Measurements from ENCODE around the gene SNRNP200.
"Not testable (repeated sequence)": the region's sequence is repeated elsewhere in the genome, so short reads cannot be mapped to it uniquely, and the experiment has no call there.

The SNRNP200 gene

DNA sequence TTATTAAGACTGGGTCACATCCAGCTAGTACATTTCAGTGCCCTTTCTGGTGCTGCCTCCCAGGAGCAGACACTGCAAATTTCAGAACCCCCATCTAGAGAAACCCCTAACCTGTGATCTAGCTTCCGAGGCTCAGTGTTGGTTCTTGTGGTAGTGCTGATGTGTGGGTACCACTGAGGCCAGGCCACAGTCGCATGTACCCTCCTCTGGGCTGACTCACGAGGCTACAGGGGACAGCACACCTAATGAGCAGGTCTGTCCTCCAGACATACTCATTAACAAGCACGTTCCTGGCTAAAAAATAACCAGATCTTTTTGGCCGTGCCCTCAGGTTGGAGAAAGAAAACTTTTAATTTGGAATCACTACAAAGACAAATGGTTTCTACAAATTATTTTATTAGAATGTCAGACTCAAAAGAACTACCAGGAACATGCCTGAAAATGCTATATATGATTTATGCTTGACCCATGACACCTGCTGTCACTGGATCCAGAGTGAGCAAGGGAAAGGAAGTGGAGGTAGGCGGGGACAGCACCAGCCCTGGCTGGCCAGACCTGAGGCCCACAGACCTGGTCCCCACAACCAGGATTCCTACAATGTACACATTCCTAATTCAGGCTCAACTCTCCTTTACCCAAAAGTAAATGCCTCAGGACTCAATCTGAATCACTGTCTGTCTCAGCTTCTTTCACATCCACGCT is 30.8 kb downstream of the SNRNP200 start:
- DNase-seq (ENCODE audit: low read depth), result no peak

DNA sequence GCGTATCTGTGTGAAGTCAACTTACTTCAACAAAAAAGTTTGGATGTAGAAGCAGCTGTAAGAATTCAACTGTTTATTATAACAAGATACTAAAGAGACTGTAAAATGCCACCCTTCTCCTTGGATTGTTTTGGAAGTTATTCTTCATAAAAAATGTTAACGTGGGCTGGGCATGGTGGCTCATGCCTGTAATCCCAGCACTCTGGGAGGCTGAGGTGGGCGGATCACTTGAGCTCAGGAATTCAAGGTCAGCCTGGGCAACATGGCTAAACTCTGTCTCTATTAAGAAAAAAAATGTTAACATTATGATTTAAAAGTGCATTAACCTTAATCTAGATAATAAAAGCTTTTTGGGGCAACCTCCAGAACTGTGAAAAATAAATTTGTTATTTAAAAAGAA is 31.6 kb downstream of the SNRNP200 start:
- no peak for DNase-seq (ENCODE audit: low read depth)

DNA sequence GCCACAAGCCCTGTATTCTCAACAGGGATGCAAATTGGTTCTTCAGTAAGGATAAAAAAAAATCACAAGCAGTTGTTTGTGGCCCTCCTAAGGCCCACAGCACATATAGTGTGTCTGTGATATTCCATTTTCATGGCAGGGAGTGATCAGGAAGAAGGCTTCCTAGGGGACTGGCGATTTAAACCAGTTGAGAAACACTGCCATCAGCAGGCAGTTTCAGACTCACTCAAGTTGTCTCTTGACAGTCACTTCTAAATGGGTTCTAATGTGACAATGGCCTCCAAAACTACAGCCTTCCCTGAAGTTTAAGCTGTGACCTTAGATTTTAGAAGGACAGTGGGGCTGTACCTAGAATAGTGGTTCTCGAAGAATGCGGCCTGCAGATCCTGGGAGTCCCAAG is 33.4 kb downstream of the SNRNP200 start:
- DNase-seq (ENCODE audit: low read depth), result no peak

DNA sequence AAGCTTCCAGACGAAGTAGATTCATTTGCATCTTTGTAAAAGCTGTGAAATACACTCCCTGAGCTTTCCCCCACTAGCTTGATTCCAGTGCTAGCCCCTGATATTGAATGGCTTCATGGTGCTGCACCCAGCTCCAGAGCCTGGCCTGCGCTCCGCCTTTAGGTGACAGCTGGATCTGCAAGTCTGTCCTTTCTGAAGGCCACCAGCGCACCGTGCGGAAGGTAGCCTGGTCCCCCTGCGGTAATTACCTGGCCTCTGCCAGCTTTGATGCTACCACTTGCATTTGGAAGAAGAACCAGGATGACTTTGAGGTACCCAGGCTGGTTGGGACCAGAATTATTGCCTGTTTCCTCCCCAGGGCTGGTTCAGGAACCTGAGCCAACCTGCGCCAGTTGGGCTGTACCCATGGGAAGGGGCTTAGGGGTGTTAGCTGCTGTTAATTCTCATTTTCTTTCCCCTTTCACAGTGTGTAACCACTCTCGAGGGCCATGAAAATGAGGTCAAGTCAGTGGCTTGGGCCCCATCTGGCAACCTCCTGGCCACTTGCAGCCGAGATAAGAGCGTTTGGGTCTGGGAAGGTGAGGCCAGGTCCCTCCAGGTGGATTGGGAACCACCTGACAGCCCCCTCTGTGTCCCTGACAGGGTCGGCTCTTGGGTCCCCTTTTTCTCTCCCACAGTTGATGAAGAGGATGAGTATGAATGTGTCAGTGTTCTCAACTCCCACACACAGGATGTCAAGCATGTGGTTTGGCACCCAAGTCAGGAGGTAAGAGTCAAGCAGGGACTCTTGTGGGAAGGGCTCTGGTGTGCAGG is 38.0 kb downstream of the SNRNP200 start:
- DNase-seq (ENCODE audit: low read depth), result no peak

DNA sequence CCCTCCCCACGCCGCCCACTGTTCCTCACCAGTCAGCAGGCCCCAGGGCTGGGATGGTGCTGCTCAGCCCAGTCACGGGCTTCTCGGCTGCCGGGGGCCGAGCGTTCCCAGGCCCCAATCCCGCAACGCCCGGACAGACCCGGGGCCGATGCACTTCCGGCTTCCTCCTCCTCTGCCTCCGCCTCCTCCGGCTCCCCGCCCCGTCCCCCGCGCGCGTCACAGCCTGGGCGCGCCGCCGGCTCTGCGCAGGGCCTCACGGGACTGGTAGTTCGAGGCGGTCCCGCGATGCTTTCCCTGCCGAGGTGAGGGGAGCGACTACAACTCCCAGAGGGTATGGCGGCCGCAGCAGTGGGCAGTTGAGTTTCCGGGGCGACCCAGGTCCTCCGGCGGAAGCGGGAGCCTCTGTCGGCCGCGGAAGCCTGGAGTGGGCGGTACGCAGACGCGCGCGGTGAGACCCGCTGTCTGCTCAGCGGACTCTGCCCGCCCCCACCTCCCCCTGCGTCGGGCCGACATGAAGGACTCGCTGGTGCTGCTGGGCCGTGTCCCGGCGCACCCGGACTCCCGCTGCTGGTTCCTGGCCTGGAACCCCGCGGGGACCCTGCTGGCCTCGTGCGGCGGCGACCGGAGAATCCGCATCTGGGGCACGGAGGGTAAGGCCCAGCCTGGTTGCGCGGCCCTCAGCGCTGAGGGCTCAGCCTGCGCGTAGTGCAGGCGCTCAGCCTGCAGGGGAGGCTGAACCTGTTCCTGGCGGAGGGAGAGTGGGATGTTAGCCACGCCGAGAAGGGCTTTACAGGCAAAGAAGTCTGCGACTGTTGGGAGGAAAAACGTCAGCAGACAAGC is 39.3 kb downstream of the SNRNP200 start, which contains the start of the genes CIAO1 and TMEM127:
CIAO1 (plus strand) TSS at position 386 of the 840 bp plus-strand sequence; CDS start at position 512, 126 bp downstream.
TMEM127 (minus strand) TSS at position 158 of the 840 bp plus-strand sequence. CDS start 616 bp downstream, outside the sequence.
- DNase-seq (ENCODE audit: low read depth), result peak; percentile 94

DNA sequence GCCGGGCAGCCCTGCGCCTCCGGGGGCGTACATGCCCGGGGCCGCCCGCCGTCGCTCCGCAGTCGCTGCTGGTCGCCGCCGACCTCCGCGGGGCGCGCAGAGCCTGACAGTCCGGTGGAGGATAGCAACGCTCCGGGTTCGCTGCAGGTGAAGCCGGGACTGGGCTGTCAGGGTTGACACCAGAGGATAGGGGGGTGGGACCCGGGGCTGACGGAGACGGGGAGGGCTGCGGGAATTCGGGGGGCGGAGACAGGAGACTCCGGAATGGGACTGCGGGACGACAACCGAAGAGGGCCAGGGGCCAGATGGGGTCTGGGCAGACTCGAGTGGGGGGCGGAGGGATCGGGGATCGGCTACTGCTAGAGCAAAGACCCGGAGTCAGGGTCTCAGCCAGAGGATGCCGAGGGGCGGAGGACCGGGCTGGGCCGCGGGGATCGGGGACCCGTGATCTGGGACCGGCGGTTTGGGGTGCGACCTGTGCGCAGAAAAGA is 40.0 kb downstream of the SNRNP200 start:
- no peak for DNase-seq (ENCODE audit: low read depth)

DNA sequence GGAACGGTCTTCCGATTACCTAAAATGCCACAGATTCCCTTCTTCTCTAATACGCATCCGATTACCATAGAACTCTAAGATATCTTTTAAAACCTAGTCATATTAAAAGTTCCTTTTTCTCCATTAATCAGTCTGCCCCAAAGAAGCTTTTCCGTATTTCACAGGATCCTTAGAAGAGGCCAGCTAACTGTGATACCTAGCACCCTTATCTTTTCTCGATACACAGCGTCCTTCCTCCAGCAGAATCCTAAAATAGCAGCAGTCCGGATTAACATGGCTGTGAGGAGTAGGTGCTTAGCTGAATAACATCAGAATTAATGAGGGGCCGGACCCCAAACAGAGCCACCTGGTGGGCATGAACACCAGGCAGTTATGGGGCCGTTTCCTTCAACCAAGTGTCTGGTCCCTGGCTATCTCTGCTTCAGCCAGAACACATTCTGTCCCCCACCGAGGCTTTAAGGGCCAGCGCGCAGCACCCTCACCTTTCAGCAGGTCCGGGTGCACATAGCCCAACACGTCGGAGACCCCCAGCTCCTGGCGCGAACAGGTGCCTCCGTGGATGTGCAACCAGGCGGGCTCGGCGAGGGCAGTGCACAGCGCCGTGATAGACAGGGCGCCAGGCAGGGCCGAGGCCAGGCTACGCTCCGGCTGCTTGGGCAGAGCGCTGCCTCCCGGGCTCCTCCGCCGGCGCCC is 40.5 kb downstream of the SNRNP200 start:
- DNase-seq (ENCODE audit: low read depth), result no peak

DNA sequence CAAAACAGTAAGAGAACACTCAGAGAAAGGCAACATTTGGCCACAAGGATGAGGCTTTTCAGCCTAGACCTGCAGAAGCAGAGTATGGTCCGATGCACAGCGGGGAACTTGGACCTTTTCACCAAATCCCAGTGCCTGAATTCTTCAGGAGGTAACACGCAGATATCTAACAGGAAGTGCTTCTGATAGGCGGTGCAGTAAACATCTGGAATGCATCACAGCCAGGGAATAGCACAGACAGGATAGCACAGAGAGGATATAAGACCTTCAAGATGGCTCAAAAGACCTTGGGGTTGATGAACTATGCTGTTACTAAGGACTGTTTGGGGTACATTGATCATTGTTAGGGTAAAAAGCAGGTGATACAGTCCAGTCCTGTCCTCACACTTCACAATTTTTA is 41.3 kb downstream of the SNRNP200 start:
- no peak for DNase-seq (ENCODE audit: low read depth)

DNA sequence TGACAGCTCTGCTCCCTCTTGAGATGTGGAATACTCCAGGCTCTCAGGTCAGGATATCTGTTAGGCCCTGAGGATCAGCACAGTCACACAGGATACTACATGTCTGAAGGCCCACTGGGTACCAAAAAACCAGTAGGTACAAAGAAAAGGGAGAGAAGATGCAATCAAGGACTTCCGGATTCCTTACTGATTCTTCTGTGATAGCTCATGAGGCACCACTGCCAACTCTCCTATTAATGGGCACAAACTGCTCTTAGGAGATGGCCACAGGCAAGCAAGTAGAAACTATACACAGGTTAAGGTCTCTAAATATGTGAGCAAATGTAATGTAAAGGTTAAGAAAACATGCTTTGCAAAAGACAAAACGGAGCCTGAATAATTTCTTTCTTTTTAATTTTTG is 43.0 kb downstream of the SNRNP200 start:
- no peak for DNase-seq (ENCODE audit: low read depth)

DNA sequence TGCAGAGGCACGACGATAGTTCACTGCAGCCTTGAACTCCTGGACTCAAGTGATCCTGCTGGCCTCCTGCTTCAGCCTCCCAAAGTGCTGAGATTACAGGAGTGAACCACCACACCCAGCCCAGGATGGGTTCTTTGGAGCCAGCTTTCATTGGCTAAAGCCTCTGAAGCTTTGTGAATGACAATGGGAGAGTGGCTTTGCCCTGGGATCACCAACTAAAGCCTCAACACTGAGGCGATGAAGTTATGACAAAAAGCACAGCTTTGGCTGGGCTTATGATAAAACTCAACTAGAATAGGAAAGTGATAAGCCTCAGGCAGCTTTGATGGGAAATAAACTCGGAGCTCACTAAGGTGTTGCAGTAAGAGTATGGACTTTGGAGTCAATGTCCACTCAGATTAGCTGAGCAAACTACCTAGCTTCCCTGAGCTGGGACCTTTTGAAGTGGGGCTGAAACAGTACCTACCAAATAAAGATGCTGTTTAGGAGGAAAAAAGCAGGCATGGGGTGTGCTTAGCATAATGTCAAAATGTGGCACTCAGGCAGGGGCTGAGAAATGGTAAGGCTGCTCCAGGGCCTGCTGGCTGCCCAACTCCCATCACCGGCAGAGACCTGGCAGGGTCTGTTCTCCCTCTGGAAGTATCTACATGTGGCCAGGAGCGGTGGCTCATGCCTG is 43.9 kb downstream of the SNRNP200 start:
- DNase-seq (ENCODE audit: low read depth), result no peak

DNA sequence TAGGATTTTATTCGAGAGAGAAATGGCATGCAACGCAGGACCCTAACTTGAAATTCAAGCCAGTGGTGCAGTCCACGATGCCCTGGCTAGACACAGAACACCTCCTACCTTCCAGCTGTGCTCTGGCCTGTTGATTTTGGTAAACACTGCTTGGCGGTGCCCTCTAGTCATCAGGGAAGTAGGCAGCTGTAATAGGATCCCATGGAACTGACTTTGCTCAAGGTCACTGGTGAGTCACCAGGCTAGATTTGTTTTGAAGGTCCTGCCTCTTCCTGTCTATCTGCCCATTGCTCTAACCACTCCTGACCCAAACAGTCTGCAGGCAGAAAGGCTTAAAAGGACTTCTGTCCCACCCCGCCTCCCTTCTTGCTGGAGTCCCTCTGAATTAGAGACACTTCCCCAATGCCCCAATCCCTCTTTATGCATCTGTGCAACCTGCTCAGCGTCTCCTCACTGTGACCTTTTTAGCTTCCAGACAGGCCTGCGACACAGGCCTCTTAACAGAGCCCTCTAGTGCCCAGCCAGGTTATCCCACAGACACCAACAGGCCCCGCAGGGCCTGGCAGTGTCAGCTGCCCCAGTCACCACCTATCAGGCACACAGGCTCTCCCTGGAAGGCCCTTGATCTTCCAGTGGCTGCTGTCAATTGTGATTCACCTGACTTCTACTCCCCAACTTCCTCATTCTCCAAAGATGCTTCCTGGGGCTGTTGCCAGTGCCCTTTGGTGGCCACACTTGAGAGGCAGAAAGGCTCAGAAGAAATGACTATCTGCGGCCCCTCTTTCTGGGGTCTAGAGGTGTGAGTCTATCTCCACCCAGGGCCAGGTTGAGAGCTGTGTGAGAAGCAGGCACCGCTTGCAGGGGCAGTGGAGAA is 44.7 kb downstream of the SNRNP200 start:
- DNase-seq (ENCODE audit: low read depth), result no peak

DNA sequence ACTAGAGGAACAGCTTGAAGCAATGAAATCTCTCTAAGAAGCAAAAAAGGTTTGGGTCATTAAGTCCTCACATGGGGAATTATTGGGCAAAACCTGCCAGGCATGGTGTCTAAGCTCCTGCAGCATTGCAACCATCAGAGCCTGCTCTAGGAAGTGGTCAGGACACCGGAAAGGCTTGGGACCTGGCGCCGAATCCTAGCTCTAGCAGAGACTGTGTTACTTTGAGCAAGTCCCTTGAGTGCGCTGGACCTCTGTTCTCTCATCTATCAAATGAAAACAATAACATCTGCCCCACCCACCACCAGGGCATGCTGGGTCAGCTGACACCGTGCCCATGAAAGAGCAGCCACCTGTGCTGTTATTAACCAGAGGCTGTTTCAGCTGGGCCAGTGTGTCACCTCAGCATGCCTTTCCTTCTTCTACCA is 45.8 kb downstream of the SNRNP200 start:
- DNase-seq (ENCODE audit: low read depth), result no peak

DNA sequence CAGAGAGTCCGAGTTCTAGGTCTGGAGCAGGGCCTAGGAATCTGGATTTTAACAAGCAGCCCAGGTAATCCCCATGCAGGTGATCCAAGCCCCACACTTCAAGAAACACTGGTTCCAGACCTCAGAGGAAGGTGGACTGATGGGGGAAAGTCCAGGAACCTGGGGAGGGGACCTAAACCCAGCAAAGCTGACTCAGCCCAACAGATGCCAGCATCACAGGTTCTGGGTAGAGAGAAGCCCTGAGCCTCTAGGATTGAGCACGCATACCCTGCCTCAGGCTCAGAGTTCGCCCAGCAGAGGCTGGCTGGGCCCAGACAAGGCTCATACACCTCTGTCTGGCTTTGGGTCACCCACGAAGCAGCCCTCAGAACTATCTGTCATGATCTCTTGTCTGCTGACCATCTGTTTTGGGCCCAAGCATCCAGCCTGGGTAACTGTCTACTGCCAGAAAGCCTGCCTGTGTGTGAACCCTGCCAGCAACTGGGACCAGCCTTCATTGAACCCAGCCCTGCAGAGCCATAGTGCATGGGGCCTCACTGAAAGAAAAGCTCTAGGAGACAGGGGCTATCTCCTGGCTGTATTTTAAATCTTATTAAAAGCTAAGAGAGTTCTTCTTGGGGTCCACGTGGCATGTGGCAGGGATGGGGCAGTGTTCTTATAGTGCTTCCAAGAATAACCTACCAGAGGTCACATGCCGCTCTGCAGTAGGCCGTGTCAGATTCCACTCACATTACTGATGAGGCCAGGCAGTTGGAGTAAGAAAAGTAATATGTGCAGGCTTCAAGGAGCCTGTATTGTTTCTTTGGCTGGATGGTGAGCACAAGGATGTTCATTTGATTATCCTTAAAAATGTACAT is 47.0 kb downstream of the SNRNP200 start:
- no peak for DNase-seq (ENCODE audit: low read depth)

DNA sequence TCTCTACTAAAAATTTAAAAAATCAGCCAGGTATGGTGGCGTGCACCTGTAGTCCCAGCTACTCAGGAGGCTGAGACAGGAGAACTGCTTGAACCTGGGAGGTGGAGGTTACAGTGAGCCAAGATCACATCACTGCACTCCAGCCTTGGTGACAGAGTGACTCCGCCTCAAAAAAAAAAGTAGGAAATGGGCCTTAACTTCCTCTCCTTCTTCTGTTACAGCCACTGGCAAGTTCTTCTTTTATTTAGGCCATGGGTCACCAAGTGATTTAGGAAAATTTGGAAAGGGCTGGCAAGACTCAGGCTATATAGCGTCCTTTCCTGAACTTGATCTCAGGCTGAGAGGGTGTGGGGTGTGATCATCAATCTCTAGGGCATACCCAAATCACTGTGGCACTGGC is 47.6 kb downstream of the SNRNP200 start:
- not testable (repeated sequence) for DNase-seq (ENCODE audit: low read depth)

DNA sequence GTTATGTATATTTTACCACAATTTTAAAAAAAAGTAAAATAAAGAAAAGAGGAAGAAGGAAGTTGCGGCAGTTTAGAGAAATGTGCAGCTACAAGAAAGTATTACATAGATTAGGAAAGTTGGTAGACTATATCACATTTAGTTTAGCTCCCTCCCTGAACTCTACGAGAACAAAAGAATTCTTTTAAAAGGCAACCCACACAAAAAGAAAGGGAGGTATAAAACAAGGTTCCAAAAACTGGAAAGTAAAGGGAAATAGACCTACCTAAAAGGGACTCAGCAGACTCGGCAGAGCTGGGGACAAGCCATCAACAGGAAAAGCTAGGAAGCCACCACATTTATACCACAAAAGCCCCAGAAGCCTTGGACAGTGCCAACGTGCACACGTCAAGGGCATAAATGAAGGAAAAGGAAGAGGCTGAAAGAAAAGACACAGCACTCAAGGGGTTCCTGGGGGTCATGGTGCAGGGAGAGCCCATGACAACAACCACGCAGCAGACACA is 48.7 kb downstream of the SNRNP200 start:
- no peak for DNase-seq (ENCODE audit: low read depth)

DNA sequence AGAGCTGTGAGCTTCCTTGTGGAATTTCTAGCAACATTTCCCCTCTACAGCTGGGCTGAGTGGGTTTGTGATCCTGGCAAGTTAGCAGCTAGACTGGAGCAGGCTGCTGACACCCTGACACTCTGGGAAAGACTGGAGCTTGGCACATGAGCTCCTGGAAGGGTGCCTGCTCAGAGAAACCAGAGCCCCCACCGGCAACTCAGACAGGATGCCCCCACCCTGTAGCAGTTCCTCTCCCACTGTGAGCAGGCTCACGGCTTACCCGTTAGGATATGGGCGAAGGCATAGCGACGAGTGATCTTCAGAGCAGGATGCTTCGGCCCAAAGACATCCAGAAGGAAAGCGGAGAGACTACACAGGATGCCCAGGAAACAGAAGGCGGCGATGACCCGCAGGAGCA is 50.8 kb downstream of the SNRNP200 start:
- no peak for DNase-seq (ENCODE audit: low read depth)

DNA sequence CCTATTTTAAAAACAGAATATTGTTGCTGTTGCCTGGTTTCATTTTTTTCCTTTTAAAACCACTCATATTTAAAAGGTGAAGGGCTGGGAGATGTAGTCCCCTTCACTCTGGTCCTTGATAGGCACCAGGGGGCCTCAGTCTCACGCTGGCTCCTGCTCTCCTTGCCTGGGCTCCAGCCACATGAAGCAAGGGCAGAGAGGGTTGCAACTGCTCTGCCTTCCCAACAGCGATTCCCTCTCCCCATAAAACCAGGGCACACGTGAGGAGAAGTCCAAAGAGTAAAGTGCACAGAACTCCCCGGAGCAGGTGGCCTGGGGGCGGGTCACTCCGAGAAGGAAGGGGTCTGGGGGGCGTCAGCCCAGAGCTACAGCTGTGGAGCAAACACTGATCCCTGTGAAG is 52.3 kb downstream of the SNRNP200 start:
- DNase-seq (ENCODE audit: low read depth), result no peak

DNA sequence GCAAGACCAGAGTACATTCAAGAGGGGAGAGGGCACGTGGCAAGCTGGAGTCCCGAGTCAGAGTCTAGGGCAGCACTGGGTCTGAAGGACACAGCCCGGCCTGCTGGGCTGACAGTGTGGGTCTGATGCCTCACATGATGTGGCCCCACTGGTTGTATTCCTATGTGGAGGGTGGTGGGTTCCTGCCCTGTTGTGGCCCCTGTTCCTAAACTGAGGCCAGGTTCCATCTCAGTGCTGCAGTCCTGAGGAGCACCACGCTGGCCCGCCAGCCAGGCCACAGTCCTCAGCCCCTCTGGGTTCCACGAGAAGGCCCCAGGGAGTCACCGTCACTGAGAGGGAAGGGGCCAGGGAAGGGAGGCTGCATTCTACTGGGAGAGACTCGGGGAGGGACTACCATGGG is 52.8 kb downstream of the SNRNP200 start:
- DNase-seq (ENCODE audit: low read depth), result no peak
